ENCODE measurements around the gene ZNRF1.

- TF ChIP-seq CTCF (IDR thresholded peaks at IDR 0.05 in 8 of 11, conservative IDR thresholded peaks at IDR 0.05 in 3 of 11) (no peak), POLR2A (IDR thresholded peaks at IDR 0.05) (no peak), POLR2AphosphoS5 (IDR thresholded peaks at IDR 0.05) (no peak)
Observed at GRCh38 chr16:75044800-75045361, 46.1 kb downstream of the ZNRF1 start.
